Right lung (tissue), 10 donors: ENCODE results near the gene TERB2. TPM values are rescaled to one million over a fixed set of nuclear protein-coding genes. Genes with fewer than 3 reads are reported as not detected.
"Not testable (repeated sequence)": the region's sequence is repeated elsewhere in the genome, so short reads cannot be mapped to it uniquely, and the experiment has no call there.

Experiments
- DNase-seq, 2 donors: peaks; one replicate each; pipeline ENCODE4 v3.0.0-alpha.2; 2013
- long read RNA-seq, 8 donors: transcript quantifications; one replicate each; lab custom pipeline, GENCODE V29; 2026
- polyA plus RNA-seq, 5 donors: library from polyadenylated mRNA; unstranded; fragments of 120-200 nt; gene quantifications; one replicate each; pipeline versions ENCODE4 v1.2.1 to v1.2.3, GENCODE V29; 2013; ENCODE audit warnings: inconsistent platforms in 1 of 5, low replicate concordance in 1 of 5; ENCODE audit not compliant: insufficient read length in 5 of 5, insufficient read depth in 1 of 5

Gene TERB2, protein sequence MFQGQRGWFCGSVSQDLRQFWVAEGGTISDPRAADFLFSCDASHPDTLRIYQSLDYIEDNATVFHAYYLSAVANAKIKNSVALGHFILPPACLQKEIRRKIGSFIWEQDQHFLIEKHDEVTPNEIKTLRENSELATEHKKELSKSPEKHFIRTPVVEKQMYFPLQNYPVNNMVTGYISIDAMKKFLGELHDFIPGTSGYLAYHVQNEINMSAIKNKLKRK
- not detected for polyA plus RNA-seq
- long read RNA-seq, donor 1, result 0 reads
- long read RNA-seq, donor 2, result 0 reads
- long read RNA-seq, donor 3, result 0 reads
- long read RNA-seq, donor 4, result 0 reads
- long read RNA-seq, donor 5, result 0 reads
- long read RNA-seq, donor 6, result 0 reads
- long read RNA-seq, donor 7, result 0 reads
- long read RNA-seq, donor 8, result 0 reads

DNA sequence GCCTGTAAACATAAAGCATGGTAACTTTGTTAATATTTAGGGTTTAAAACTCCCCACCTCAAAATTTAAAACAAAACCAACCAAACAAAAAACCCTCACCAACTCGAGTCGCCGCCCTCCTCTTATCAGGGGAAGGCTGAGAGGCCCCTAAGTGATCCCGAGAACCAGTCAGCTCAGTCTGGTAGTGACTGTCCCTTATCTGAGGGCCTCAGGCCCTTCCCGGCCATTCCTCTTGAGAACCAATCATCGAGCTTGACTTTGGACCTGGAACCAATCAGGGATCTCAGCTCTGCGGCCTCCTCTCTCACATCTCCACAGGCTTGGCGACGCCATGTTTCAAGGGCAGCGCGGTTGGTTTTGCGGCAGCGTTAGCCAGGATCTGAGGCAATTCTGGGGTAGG lies at the start of gene TERB2:
TERB2 (plus strand) TSS at position 300 of the 400 bp plus-strand sequence; CDS start at position 332, 32 bp downstream.
- DNase-seq, result no peak

DNA sequence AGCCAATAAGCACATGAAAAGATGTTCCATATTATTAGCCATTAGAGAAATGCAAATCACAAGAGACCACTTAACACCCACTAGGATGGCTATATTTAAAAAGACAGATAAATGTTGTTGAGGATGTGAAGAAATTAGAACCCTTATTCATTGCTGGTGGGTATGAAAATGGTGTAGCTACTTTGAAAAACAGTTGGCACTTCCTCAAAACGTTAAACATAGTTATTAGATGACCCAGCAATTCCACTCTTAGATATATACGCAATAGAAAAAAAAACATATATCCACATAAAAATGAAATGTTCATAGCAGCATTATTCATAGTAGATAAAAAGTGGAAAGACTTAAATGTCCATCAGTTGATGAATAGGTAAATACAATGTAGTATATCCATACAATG lies 47.1 kb upstream of the TERB2 start:
- DNase-seq, result no peak

DNA sequence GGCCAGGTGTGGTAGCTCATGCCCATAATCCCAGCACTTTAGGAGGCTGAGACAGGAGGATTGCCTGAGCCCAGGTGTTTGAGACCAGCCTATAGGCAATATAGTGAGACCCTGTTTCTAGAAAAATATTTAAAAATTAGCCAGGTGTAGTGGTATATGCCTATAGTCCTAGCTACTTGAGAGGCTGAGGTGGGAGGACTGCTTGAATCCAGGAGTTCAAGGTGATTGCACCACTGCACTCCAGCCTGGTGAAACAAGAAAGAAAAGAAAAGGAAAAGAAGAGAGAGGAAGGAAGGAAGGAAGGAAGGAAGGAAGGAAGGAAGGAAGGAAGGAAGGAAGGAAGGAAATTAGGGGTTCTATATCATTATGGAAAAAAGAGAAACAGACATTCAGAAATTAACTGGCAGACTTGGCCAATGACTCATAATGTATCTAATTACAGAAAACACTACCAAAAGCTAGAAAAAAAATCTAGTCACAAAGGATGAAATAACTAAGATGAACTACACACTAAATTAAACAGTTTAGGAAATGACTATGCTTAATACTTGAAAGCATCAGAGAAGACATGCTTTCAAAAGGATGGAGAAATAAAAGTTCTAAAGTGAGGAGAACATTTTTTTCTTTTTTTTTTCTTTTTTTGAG lies 45.4 kb upstream of the TERB2 start:
- DNase-seq, result no peak

DNA sequence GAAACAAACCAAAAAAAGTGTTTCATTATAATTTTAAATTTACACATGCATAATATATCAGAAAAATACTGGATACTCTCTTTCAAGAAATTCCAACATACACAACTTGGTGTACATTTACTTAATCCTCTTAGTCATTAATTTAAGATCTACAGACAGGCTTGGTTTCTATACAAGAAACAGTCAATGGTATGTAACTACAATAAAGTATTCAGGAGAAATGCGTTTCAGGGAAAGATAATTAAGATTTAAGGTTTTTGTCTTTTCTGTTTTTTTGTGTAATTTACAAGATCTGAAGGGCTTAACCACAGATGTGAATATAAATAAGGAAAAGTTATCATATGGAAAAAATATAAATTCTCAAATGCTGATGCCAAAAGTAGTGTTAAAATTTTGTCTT lies 44.3 kb upstream of the TERB2 start:
- DNase-seq, result not testable (repeated sequence)

DNA sequence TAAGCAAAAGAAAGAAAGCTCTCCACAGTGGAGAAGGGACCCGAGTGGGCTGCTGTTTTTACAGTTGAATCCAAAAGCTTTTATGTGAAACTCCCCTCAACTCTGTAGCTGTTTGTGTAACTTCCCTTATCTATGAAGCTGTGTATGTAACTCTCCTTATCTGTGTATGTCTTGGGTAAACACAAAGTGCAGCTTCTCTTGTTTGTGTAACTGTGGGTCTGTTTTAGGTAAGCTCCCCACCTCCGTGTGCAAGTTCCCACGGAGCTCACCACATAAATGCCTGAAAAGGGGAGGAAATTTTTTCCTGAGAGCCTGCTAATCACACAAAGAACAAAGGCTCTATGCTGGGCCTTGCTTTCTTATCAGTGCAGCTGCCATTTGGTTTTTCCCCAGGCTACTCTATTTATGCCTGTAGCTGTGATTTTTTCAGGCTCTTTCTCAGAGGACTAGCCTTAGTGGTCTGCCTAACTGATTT lies 43.5 kb upstream of the TERB2 start:
- not testable (repeated sequence) for DNase-seq

DNA sequence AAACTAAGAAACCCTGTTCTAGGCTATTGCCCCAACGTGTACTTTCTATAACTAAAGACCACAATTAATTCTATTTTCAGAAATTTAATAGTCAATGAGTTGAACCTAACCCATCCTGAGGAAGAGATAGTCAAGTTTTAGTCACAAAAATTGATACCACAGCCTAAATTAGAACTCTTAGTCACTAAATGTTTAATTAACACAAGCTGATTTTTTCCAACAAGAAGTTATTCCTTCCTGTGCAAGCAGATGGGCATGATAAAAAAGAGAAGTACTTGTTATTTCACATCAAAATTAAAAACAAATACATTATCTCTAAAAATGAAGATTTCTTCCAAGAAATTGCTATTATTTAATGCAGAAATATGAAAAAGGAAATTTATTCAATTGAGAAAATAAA lies 38.4 kb upstream of the TERB2 start:
- DNase-seq, result no peak

DNA sequence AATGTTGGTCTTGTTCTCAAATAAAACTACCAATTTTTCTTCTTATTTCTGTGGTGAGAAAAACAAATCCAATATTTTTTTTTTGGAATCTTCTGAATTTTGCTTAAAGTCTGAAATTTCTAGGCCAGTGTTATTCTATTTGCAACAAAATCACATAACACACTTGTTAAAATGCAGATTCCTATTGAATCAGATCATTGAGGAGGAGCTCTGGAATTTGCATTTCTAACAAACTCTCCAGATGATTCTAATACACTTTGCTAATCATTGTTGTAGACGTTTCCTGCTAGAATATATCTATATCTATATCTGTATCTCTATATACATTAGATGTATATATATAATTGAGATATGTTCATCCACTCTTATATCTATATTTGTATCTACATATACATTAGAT lies 27.8 kb upstream of the TERB2 start:
- not testable (repeated sequence) for DNase-seq

DNA sequence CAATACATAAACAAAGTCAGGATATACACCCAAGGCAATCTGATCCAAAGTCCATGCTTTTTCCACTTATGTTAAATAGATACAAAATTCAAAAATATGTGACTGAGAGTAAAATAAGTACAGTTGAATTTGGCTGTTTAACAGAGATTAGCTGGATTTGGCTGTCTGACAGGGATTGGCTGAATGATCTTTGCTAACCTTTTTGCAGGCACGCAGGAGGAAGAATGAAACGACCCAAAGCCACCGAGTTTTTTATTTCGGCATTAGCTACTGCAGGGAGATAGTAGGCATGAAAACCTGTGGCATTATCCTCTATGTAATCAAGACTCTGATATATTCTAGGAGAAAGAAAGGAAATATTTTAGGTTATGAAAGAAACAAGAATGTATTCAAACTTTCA lies 26.2 kb upstream of the TERB2 start:
- DNase-seq, result not testable (repeated sequence)

DNA sequence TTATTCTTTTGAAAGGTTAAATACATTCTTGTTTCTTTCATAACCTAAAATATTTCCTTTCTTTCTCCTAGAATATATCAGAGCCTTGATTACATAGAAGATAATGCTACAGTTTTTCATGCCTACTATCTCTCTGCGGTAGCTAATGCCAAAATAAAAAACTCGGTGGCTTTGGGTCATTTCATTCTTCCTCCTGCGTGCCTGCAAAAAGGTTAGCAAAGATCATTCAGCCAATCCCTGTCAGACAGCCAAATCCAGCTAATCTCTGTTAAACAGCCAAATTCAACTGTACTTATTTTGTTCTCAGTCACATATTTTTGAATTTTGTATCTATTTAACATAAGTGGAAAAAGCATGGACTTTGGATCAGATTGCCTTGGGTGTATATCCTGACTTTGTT lies 1.8 kb downstream of the TERB2 start:
- DNase-seq, result not testable (repeated sequence)

DNA sequence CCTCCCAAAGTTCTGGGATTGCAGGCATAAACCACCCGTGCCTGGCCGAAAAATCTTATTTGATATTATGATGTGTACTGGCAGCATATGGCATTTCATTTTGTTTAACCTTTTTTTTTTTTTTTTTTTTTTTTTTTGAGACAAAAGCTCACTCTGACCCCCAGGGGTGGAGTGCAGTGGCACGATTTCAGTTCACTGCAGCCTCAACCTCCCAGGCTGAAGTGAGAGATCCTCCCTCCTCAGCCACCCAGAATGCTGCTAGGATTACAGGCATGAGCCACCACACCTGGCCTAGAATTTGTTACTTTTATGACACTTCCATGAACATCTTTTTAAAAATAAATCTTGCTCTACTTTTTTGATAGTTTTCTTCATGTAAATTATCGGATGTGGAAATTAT lies 12.0 kb downstream of the TERB2 start:
- no peak for DNase-seq

DNA sequence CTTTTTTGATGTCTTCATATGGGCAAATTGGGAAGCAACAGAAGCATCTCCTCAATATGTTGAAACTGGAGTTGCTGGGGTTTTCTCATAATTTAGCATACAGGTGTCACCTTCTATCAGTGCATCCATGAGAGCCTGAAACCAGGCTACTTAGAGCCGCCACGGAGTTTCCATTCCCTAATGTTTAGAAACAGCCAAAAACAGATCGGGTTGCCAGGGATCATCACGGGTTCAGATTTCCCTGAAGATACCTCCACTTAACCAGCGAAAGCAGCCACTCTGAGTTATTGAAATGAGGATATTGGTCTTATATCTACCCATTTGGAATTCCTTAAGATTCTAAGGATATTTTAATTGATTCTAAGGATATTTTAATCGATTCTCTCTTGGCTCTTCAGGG lies 14.5 kb downstream of the TERB2 start:
- no peak for DNase-seq

DNA sequence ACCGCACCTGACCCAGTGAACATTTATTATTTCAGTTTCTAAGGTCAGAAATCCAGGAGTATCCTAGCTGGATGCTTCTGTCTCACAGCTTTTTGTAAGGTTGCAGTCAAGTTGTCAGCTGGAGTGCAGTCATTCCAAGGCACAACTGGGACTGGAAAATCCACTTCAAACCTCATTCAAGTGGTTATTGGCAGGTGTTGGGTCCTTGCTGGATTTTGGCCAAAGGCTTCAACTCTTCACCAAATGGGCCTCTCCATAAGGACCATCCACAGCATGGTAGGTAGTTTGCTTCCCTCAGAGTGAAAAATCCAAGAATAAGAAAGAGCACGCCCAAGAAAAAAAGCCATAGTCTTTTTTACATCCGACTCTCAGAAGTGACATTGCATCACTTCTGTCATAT lies 19.7 kb downstream of the TERB2 start:
- DNase-seq, result not testable (repeated sequence)

DNA sequence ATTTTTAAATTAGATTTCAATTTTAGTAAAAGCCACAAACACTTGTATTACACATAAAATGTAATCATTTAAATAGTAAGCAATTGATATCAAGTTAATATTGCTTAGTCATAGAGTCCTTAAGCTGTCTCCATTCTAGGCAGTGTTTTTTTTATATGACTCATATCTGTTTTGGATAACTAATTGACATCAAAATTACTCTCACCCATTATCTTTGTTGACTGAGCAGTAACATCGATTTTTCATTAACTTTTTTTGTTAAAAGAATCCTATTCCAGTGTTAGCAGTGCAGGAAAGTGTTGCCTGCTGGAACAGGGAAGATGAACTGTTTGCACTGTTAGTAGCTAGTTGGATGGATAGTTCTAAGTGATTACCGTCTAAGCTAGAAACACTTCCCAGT lies 21.3 kb downstream of the TERB2 start:
- DNase-seq, result not testable (repeated sequence)

DNA sequence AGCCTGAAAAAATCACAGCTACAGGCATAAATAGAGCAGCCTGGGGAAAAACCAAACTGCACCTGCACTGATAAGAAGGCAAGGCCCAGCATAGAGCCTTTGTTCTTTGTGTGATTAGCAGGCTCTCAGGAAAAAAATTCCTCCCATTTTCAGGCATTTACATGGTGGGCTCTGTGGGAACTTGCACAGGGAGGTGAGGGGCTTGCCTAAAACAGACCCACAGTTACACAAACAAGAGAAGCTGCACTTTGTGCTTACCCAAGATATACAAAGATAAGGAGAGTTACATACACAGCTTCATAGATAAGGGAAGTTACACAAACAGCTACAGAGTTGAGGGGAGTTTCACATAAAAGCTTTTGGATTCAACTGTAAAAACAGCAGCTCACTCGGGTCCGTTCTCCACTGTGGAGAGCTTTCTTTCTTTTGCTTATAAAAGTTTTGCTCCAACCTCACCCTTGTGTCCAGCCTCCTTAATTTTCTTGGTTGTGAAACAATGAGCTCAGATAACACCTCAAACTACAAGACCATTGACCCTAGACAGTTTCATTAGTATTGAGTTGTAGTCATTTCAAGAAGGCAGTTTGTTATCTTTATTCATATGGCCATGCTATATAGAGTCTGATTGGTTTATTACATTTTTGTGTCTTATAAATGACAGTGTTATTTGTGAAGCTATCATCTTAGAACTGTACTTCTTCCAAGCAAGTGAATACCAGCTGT lies 23.3 kb downstream of the TERB2 start:
- not testable (repeated sequence) for DNase-seq

DNA sequence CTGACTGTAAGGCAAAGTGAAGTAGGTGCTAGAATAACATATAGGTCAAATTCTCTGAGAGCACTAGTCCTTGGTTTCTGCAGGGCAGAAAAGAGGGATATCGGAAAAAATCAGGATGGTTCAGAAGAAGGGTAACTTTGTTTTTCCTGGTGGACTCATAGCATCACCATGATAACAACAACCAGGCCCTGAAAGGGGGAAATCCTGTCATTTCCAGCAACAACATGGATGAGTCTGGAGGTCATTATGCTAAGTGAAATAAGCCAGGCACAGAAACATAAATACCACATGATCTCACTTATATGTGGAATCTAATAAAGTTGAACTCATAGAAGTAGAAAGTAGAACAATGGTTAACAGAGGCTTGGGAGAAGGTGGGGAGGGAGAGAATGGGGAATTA lies 27.7 kb downstream of the TERB2 start:
- not testable (repeated sequence) for DNase-seq

DNA sequence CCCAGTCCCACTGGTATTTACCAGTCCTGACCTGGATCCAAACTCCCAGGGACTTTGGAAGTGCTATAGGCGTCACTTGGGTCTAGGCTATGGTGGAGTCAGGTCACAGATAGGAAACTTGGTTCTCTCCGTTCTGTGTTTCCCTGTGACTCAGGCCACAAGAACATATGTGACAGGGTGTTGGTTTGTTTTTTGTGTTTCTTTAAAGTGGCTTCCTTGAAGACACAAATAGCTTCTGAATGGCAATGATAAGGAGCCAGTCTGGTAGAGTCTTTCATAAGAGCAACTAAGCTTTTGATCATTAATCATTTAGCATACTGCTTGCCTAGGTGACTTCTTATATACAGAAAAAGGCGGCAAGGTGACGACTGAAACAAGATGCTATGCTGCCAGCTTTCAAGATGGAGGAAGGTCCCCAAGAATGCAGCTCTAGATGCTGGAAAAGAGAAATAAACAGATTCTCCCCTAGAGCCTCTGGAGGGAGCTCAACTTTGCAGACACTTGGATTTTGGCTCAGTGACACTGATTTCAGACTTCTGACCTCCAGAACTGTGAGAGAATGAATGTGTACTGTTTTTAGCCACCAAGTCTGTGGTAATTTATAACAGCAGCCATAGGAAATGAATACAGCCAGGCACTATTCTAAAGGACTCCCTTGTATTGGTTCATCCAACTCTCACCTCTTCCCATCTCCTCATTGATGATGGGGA lies 30.0 kb downstream of the TERB2 start:
- not testable (repeated sequence) for DNase-seq

DNA sequence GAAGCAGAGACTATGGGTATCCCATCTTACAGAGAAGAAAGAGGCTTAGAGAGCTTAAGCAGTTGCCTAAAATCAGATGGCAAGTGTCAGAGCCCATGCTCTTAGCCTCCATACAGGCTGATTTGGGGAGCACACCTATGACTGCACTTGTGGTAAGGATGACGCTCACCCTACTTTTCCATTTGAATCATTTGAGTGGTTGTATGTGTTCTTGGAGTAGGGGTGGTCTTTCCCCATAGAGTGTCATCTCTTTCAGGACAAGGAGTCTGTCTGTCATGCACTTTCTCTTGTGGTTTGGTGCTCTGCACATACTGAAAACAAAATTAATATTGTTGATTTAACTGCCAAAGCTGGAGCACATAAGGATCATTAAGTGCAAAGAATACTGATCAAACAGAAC lies 31.2 kb downstream of the TERB2 start:
- DNase-seq, result not testable (repeated sequence)

DNA sequence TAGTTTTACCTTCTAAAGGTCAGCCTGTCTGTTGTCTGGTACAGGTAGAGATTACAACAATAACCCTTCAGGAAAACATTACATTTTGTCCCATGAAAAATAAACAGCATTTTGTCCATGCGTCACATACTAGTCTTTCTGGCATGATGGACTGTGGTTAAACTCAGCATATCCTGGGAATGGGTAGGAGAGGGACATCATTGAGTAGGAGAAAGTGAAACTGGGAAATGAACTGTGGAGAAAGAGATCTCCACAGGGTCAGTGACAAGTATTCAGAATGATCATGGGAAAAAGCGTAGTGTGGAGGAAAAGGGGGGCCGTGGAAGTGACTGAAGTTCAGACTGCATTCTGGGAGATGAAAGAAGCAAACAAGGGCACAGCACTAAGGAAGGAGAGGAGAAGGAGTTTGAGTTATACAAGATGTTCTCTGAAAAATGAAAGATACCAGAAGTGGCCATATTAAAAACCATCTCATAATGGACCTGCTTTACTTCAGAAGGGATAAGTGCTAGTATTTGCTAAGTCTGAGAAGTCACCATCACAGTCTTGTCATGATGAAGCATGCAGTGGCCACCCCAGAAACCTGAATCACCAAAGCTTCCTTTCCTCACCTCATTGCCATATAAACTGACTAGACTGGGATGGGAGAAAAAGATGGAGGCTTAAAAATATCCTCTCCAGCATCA lies 31.8 kb downstream of the TERB2 start:
- DNase-seq, result not testable (repeated sequence)

DNA sequence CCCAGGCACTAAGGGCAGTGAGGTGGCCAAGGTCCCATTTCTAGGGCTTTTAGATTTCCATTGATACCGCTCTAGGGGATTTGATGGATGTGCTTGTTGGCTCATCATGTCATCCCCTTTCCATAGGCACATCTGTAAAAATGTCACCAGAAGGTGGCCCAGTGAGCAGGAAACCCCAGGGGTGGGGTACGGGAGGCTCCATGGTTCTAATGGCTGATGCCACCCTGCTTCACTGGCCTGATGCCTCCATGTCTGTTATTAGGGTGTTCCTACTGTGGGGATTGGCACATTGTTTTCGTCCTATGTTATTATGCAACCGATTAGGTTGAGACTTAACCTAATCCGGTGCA lies 32.4 kb downstream of the TERB2 start:
- not testable (repeated sequence) for DNase-seq

DNA sequence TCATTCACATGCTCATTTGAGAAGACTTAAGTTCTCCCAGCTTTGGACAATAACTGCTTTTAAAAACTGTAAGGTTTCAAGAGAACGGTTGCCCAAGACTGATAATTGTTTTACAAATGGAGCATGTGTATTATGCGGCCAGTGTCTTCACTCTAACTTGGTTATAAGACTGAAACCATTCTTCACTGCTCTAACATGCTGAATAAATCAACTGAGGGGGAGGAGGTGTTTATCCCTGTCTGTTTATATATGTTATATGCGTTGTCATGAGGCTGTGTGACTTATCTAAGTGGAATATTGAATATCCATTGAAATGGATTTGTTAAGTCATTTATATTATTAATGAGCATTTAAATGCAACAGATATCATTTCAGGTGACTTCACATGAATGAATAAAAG lies 41.1 kb downstream of the TERB2 start:
- DNase-seq, result not testable (repeated sequence)

DNA sequence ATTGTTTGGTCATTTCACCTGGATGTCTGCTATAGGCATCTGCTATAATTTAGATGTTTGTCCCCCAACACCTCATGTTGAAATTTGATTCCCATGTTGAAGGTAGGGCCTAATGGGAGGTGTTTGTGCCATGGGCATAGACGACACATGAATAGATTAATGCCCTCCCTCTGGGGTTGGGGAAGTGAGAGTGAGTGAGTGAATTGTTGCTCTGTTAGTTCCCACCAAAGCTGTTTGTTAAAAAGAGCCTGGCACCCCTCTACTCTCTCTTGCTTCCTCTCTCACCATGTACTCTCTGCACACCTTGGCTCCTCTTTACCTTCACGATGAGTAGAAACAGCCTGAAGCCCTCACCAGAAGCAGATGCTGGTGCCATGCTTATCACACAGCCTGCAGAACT lies 42.6 kb downstream of the TERB2 start:
- DNase-seq, result no peak
